ENCODE results near the gene RFC2.

The RFC2 gene

GRCh38 chr7:74286131-74286530, 31.9 kb upstream of the RFC2 start:
- no peak overlapping the region for H3K27ac Mint-ChIP-seq
- no peak for DNase-seq
- peaks cover 30% of the 10 kb centered on the region for H3K27me3 Mint-ChIP-seq (ENCODE audit: low read depth, poor library complexity)
- H3K9me3 Mint-ChIP-seq, result no peaks in the 10 kb centered on the region
- TF ChIP-seq, protein P1, sequence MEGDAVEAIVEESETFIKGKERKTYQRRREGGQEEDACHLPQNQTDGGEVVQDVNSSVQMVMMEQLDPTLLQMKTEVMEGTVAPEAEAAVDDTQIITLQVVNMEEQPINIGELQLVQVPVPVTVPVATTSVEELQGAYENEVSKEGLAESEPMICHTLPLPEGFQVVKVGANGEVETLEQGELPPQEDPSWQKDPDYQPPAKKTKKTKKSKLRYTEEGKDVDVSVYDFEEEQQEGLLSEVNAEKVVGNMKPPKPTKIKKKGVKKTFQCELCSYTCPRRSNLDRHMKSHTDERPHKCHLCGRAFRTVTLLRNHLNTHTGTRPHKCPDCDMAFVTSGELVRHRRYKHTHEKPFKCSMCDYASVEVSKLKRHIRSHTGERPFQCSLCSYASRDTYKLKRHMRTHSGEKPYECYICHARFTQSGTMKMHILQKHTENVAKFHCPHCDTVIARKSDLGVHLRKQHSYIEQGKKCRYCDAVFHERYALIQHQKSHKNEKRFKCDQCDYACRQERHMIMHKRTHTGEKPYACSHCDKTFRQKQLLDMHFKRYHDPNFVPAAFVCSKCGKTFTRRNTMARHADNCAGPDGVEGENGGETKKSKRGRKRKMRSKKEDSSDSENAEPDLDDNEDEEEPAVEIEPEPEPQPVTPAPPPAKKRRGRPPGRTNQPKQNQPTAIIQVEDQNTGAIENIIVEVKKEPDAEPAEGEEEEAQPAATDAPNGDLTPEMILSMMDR (IDR thresholded peaks at IDR 0.05), result no peak
- H3K4me3 Mint-ChIP-seq, result no peak overlapping the region
- H3K36me3 Mint-ChIP-seq (ENCODE audit: low read depth), result no peaks in the 10 kb centered on the region
- H3K4me1 Mint-ChIP-seq, result peaks cover 26% of the 10 kb centered on the region

GRCh38 chr7:74284781-74285259, 30.6 kb upstream of the RFC2 start:
- Mint-ChIP-seq H3K27me3 (ENCODE audit: low read depth, poor library complexity) (peaks cover 26% of the 10 kb centered on the region), H3K27ac (no peak overlapping the region)
- no peak for DNase-seq

DNA sequence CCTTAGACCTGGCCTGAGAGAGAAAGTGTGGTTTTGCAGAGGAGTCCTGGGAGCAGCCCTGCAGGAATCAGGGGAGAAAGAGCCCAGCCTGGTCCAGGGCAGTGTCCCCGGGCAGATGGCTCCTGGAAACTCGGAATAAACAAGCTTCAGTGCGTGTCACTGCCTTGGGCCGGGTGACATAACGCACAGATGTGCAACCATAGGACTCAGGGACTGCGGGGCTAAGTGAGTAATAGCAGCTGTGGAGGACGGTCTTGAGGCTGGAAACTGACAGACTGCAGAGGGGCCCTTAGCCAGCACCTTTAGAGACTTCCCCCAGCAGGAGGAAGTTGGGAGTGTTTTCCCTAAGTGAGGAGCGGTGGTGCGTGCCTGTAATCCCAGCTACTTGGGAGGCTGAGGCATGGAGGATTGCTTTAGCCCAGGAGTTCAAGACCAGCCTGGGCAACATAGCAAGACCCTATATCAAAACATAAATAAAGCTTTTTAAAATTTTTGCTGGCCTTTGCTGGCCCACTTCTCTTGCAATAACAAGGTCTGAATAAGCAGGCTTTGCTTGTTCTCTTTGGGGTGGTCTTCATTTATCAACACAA, 29.8 kb upstream of the RFC2 start:
- no peaks in the 10 kb centered on the region for H3K36me3 Mint-ChIP-seq (ENCODE audit: low read depth)
- no peaks in the 10 kb centered on the region for H3K9me3 Mint-ChIP-seq
- DNase-seq, result no peak
- TF ChIP-seq, protein P1 (IDR thresholded peaks at IDR 0.05), result no peak
- H3K4me3 Mint-ChIP-seq, result no peak overlapping the region
- H3K27ac Mint-ChIP-seq, result no peak overlapping the region
- H3K27me3 Mint-ChIP-seq (ENCODE audit: low read depth, poor library complexity), result peaks cover 26% of the 10 kb centered on the region
- peaks cover 36% of the 10 kb centered on the region for H3K4me1 Mint-ChIP-seq

More at GRCh38 chr7:74284781-74285259, 30.6 kb upstream of the RFC2 start:
- H3K4me3 Mint-ChIP-seq, result no peak overlapping the region
- H3K4me1 Mint-ChIP-seq, result peaks cover 32% of the 10 kb centered on the region
- H3K9me3 Mint-ChIP-seq, result no peaks in the 10 kb centered on the region
- TF ChIP-seq, protein P1 (IDR thresholded peaks at IDR 0.05), result no peak
- no peaks in the 10 kb centered on the region for H3K36me3 Mint-ChIP-seq (ENCODE audit: low read depth)

GRCh38 chr7:74282748-74283459, 28.7 kb upstream of the RFC2 start:
- DNase-seq, result no peak
- Mint-ChIP-seq H3K4me1 (peaks cover 30% of the 10 kb centered on the region), H3K27ac (peak overlapping the region; percentile 68), H3K9me3 (no peaks in the 10 kb centered on the region), H3K4me3 (no peak overlapping the region), H3K27me3 (ENCODE audit: low read depth, poor library complexity) (peaks cover 22% of the 10 kb centered on the region), H3K36me3 (ENCODE audit: low read depth) (no peaks in the 10 kb centered on the region)
- TF ChIP-seq, protein P1 (IDR thresholded peaks at IDR 0.05), result no peak

DNA sequence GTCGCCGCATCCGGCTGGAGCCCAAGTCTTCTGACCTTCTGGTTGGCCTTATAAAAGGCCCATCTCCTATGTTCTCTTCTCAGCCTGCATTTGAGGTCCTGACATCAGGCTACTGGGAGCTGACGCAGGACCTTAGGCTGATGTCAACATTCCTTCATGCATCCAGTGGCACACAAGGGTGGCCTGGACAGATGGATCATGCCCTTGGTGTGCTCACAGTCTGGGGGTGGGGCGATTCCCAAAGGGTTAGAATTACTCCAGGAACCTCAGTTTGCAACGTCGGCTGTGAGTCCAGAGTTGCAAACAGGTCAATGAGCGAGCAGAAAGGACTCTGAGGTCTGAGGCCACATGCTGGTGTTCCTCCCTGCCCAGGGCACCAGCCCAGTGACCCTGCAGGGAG, 26.8 kb upstream of the RFC2 start:
- Mint-ChIP-seq H3K27me3 (ENCODE audit: low read depth, poor library complexity) (peaks cover 18% of the 10 kb centered on the region), H3K9me3 (no peaks in the 10 kb centered on the region), H3K4me1 (peaks cover 29% of the 10 kb centered on the region), H3K27ac (no peak overlapping the region), H3K36me3 (ENCODE audit: low read depth) (no peaks in the 10 kb centered on the region), H3K4me3 (no peak overlapping the region)
- DNase-seq, result no peak
- TF ChIP-seq, protein P1 (IDR thresholded peaks at IDR 0.05), result no peak

Measured in nephron progenitor cell (in vitro differentiated cells).